Sigmoid colon (tissue), 7 donors: ENCODE results near the gene SIRT4. TPM values are rescaled to one million over a fixed set of nuclear protein-coding genes. Genes with fewer than 3 reads are reported as not detected.

Source experiments
- DNase-seq: peaks from one replicate; pipeline ENCODE4 v3.0.0-alpha.2; 2019
- H3K27ac ChIP-seq, 4 donors: fragments of 200-600 bp; sonication (generic); one replicate each; pipeline ENCODE4 v1.5.1; 2016 to 2019; ENCODE audit warnings: mild to moderate bottlenecking in 1 of 4
- H3K27me3 ChIP-seq, 3 donors: fragments of 200-600 bp; sonication (generic); one replicate each; pipeline ENCODE4 v1.5.1; 2019; ENCODE audit warnings: mild to moderate bottlenecking in 1 of 3
- H3K36me3 ChIP-seq, 4 donors: fragments of 200-600 bp; sonication (generic); one replicate each; pipeline ENCODE4 v1.5.1; 2016 to 2019
- H3K4me1 ChIP-seq, 4 donors: fragments of 200-600 bp; sonication (generic); one replicate each; pipeline ENCODE4 v1.5.1; 2017 to 2019
- H3K4me3 ChIP-seq, 4 donors: fragments of 200-600 bp; sonication (generic); one replicate each; pipeline ENCODE4 v1.5.1; 2017 to 2019; ENCODE audit warnings: mild to moderate bottlenecking in 2 of 4, moderate library complexity in 1 of 4
- H3K9me3 ChIP-seq, 4 donors: fragments of 200-600 bp in 3 of 4; sonication (generic) in 3 of 4; one replicate each; pipeline versions ENCODE4 v1.5.1 to v1.6.1; 2013 to 2019
- CTCF ChIP-seq, 4 experiments: fragments of 450-650 bp in 3 of 4; fragments of 200-600 bp in 1 of 4; IDR thresholded peaks; one replicate each; pipeline ENCODE4 v1.5.1; 2016 to 2019; ENCODE audit warnings: antibody characterized with exemption in 4 of 4, mild to moderate bottlenecking in 3 of 4, moderate library complexity in 2 of 4
- EP300 ChIP-seq, 4 donors: sonication (generic); formaldehyde crosslinking; IDR thresholded peaks; one replicate each; pipeline ENCODE4 v1.6.1; 2017; ENCODE audit warnings: antibody characterized with exemption in 4 of 4
- POLR2A ChIP-seq, 2 donors: fragments of 450-650 bp; IDR thresholded peaks; one replicate each; pipeline ENCODE4 v1.6.1; 2016; ENCODE audit warnings: antibody characterized with exemption in 2 of 2, mild to moderate bottlenecking in 2 of 2, moderate library complexity in 2 of 2
- POLR2AphosphoS5 ChIP-seq, 4 donors: sonication (generic); formaldehyde crosslinking; IDR thresholded peaks; one replicate each; pipeline ENCODE4 v1.6.1; 2017; ENCODE audit warnings: antibody characterized with exemption in 4 of 4
- WGBS, 2 donors: extraction: QIAGEN DNeasy Blood & Tissue Kit; methylation state at CpG; one replicate each; pipeline ENCODE4 v1.1.7; 2013; 5-methylcytosine and 5-hydroxymethylcytosine counted together
- intact Hi-C: fragments of 100-400 bp; cut with DNase I; formaldehyde crosslinking; loops from one replicate; pipeline ENCODE4 v1.15.1; 2023
- polyA plus RNA-seq, 3 donors: library from polyadenylated mRNA; stranded (reverse); fragments of 200-250 nt; gene quantifications; one replicate each; pipeline ENCODE4 v1.2.3, GENCODE V29; 2013
- total RNA-seq, 4 donors: library from RNA; depleted of rRNA; stranded (reverse); fragments of >200 nt; gene quantifications; one replicate each; pipeline ENCODE4 v1.1.0, GENCODE V29; 2016
- donor health status: healthy with polysubstance abuse.
- donor health status: Bipolar disorder and iron deficiency.
- donor health status: healthy.

Gene SIRT4
- total and polyA plus RNA-seq, 7 donors, result 0.69 to 3.6 (median 2.8) TPM

GRCh38 chr12:120262852-120263747, 39.0 kb upstream of the SIRT4 start:
- Histone ChIP-seq H3K9me3 (no peaks in the 10 kb centered on the region), H3K36me3 (no peaks in the 10 kb centered on the region), H3K4me1 (peaks cover 0 to 70% (median 68%) of the 10 kb centered on the region in 4 donors), H3K4me3 (peak overlapping the region; percentile 86 to 99 (median 91)), H3K27me3 (no peaks in the 10 kb centered on the region), H3K27ac (peak overlapping the region; percentile 88 to 96 (median 95))
- peak in 3 of 4 donors; percentile 1 to 21 (median 16) for TF ChIP-seq POLR2AphosphoS5 (IDR thresholded peaks at IDR 0.05)
- TF ChIP-seq EP300 (IDR thresholded peaks at IDR 0.05), result no peak
- 55 to 65% methylated on average over 15 of the region's 15 CpGs for WGBS, 2 donors
- DNase-seq, result peak; percentile 76
- intact Hi-C loops, result no loop called here

- DNase-seq, result no peak
- WGBS, 2 donors, result 71 to 76% methylated on average over 5 of the region's 5 CpGs
- H3K4me1 ChIP-seq, result peaks cover 0 to 64% (median 62%) of the 10 kb centered on the region in 4 donors
- peak overlapping the region; percentile 86 to 99 (median 91) for H3K4me3 ChIP-seq
- no peaks in the 10 kb centered on the region for H3K27me3 ChIP-seq
- no peaks in the 10 kb centered on the region for H3K9me3 ChIP-seq
- intact Hi-C loops, result loop anchor here (2.0 kb wide), 2 partner anchors 27 to 63 kb away; partner anchors contain the start of genes RNU4-2 and RPLP0
- TF ChIP-seq EP300 (IDR thresholded peaks at IDR 0.05), result no peak
- TF ChIP-seq CTCF (IDR thresholded peaks at IDR 0.05), result no peak
- no peak for TF ChIP-seq POLR2AphosphoS5 (IDR thresholded peaks at IDR 0.05)
- TF ChIP-seq POLR2A (IDR thresholded peaks at IDR 0.05), result no peak
- peak overlapping the region; percentile 88 to 96 (median 95) for H3K27ac ChIP-seq
- H3K36me3 ChIP-seq, result no peaks in the 10 kb centered on the region
These were observed 38.4 kb upstream of the SIRT4 start for GRCh38 chr12:120263748-120264085.

- peak in 1 of 4 donors; percentile 4 for TF ChIP-seq POLR2AphosphoS5 (IDR thresholded peaks at IDR 0.05)
- TF ChIP-seq EP300 (IDR thresholded peaks at IDR 0.05), result no peak
- TF ChIP-seq CTCF (IDR thresholded peaks at IDR 0.05), result no peak
- no peak for TF ChIP-seq POLR2A (IDR thresholded peaks at IDR 0.05)
These were observed 37.8 kb upstream of the SIRT4 start for GRCh38 chr12:120264086-120264903.

GRCh38 chr12:120264904-120265472, 37.1 kb upstream of the SIRT4 start:
- Histone ChIP-seq H3K4me1 (peaks cover 0 to 52% (median 49%) of the 10 kb centered on the region in 4 donors), H3K27ac (peak overlapping the region; percentile 88 to 96 (median 95)), H3K4me3 (peak overlapping the region; percentile 86 to 99 (median 91)), H3K9me3 (no peaks in the 10 kb centered on the region), H3K36me3 (no peaks in the 10 kb centered on the region), H3K27me3 (no peaks in the 10 kb centered on the region)
- TF ChIP-seq POLR2A (IDR thresholded peaks at IDR 0.05) (no peak), CTCF (IDR thresholded peaks at IDR 0.05) (no peak), EP300 (IDR thresholded peaks at IDR 0.05) (no peak), POLR2AphosphoS5 (IDR thresholded peaks at IDR 0.05) (no peak)
- DNase-seq, result peak; percentile 77
- WGBS, 2 donors, result 3 to 6% methylated on average over 29 of the region's 29 CpGs
- intact Hi-C loops, result loop anchor here (2.0 kb wide), 2 partner anchors 26 to 64 kb away; partner anchors contain the start of genes RNU4-2 and RPLP0

More at GRCh38 chr12:120264086-120264903, 37.8 kb upstream of the SIRT4 start:
- H3K4me1 ChIP-seq, result peaks cover 0 to 58% (median 56%) of the 10 kb centered on the region in 4 donors
- intact Hi-C loops, result loop anchor here (2.0 kb wide), 2 partner anchors 27 to 63 kb away; partner anchors contain the start of genes RNU4-2 and RPLP0
- no peaks in the 10 kb centered on the region for H3K9me3 ChIP-seq
- H3K27ac ChIP-seq, result peak overlapping the region; percentile 88 to 96 (median 95)
- DNase-seq, result no peak
- peak overlapping the region; percentile 86 to 99 (median 91) for H3K4me3 ChIP-seq
- no peaks in the 10 kb centered on the region for H3K36me3 ChIP-seq
- H3K27me3 ChIP-seq, result no peaks in the 10 kb centered on the region
- 62 to 64% methylated on average over 15 of the region's 15 CpGs for WGBS, 2 donors
